Lower lobe of right lung (tissue), 2 donors: ENCODE measurements around the gene OR5M11. TPM values are rescaled to one million over a fixed set of nuclear protein-coding genes. Genes with fewer than 3 reads are reported as not detected.

Experiments used
- ATAC-seq, 2 donors: fragments of 200-7000 bp; cut with Tn5 transposase; one replicate each; pipeline ENCODE4 v1.9.1; 2020 to 2022; ENCODE audit warnings: mild to moderate bottlenecking in 2 of 2, moderate library complexity in 2 of 2
- DNase-seq: peaks from one replicate; pipeline ENCODE4 v3.0.0-alpha.2; 2020
- H3K27ac ChIP-seq: fragments of 200-600 bp; one replicate; pipeline ENCODE4 v1.8.0; 2022
- H3K27me3 ChIP-seq: fragments of 200-600 bp; one replicate; pipeline ENCODE4 v1.8.0; 2022; ENCODE audit warnings: low read depth
- H3K36me3 ChIP-seq: fragments of 200-600 bp; one replicate; pipeline ENCODE4 v1.8.0; 2022; ENCODE audit warnings: mild to moderate bottlenecking
- H3K4me1 ChIP-seq: fragments of 200-600 bp; one replicate; pipeline ENCODE4 v1.8.0; 2022
- H3K4me3 ChIP-seq: fragments of 200-600 bp; one replicate; pipeline ENCODE4 v1.8.0; 2022; ENCODE audit warnings: mild to moderate bottlenecking
- H3K9me3 ChIP-seq: fragments of 200-600 bp; one replicate; pipeline ENCODE4 v1.8.0; 2022
- intact Hi-C: fragments of 100-400 bp; cut with DNase I; formaldehyde crosslinking; loops from one replicate; pipeline ENCODE4 v1.11.0; 2022
- total RNA-seq: library from RNA; stranded (reverse); fragmentation: NEBNext Ultra II Directional; extraction: Animal tissue kit (Norgen Biotek cat#: 25700); gene quantifications from one replicate; pipeline ENCODE4 v1.2.1, GENCODE V29; 2021
- TF ChIP-seq, protein P1 (sequence below): fragments of 200-600 bp; IDR thresholded peaks from one replicate; pipeline ENCODE4 v1.8.0; 2022; ENCODE audit warnings: antibody characterized with exemption, mild to moderate bottlenecking
- donor health status: DM: no; HTN: yes; CAD: no; lungs with severe emphysema.

The OR5M11 gene
- total RNA-seq, 1 donor from 2014 or later = not detected

DNA sequence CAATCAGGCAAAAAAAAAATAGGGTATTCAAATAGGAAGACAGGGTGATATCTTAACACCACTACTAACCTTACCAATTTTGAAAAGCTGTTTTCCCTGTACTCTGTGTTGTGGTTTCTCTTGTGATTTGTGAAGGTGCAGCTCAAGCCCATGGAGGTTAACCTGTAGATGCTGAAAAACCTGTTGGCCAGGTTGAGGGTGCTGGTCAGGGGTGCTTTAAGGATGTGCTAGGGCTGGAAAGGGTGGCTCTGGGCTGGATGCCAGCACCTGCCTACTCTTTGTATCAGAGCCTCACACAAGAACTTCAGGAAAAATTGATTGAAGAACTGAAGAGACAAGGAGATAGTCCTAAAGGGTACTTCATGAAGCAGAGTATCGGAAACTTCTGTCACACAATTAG is 33.6 kb downstream of the OR5M11 start:
- no peaks in the 10 kb centered on the region for H3K4me1 ChIP-seq
- H3K9me3 ChIP-seq = no peaks in the 10 kb centered on the region
- H3K4me3 ChIP-seq = no peak overlapping the region
- no peaks in the 10 kb centered on the region for H3K36me3 ChIP-seq
- H3K27me3 ChIP-seq = no peaks in the 10 kb centered on the region
- DNase-seq (no peak), ATAC-seq (no peak)
- TF ChIP-seq, protein P1, sequence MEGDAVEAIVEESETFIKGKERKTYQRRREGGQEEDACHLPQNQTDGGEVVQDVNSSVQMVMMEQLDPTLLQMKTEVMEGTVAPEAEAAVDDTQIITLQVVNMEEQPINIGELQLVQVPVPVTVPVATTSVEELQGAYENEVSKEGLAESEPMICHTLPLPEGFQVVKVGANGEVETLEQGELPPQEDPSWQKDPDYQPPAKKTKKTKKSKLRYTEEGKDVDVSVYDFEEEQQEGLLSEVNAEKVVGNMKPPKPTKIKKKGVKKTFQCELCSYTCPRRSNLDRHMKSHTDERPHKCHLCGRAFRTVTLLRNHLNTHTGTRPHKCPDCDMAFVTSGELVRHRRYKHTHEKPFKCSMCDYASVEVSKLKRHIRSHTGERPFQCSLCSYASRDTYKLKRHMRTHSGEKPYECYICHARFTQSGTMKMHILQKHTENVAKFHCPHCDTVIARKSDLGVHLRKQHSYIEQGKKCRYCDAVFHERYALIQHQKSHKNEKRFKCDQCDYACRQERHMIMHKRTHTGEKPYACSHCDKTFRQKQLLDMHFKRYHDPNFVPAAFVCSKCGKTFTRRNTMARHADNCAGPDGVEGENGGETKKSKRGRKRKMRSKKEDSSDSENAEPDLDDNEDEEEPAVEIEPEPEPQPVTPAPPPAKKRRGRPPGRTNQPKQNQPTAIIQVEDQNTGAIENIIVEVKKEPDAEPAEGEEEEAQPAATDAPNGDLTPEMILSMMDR = no peak
- intact Hi-C loops = no loop called here
- no peak overlapping the region for H3K27ac ChIP-seq

DNA sequence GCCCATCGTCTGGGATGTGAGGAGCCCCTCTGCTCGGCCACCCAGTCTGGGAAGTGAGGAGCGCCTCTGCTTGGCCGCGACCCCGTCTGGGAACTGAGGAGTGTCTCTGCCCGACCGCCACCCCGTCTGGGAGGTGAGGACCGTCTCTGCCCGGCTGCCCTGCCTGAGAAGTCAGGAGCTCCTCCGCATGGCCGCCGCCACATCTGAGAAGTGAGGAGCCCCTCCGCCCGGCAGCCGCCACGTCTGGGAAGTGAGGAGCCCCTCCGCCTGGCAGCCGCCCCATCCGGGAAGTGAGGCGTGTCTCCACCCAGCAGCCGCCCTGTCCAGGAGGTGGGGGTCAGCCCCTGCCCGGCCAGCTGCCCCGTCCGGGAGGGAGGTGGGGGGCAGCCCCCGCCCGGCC is 46.0 kb downstream of the OR5M11 start:
- TF ChIP-seq, protein P1 = no peak
- H3K4me1 ChIP-seq = no peaks in the 10 kb centered on the region
- H3K9me3 ChIP-seq = no peaks in the 10 kb centered on the region
- ATAC-seq = no peak
- H3K36me3 ChIP-seq = no peaks in the 10 kb centered on the region
- intact Hi-C loops = no loop called here
- H3K27me3 ChIP-seq = no peaks in the 10 kb centered on the region
- no peak for DNase-seq
- no peak overlapping the region for H3K4me3 ChIP-seq
- no peak overlapping the region for H3K27ac ChIP-seq

DNA sequence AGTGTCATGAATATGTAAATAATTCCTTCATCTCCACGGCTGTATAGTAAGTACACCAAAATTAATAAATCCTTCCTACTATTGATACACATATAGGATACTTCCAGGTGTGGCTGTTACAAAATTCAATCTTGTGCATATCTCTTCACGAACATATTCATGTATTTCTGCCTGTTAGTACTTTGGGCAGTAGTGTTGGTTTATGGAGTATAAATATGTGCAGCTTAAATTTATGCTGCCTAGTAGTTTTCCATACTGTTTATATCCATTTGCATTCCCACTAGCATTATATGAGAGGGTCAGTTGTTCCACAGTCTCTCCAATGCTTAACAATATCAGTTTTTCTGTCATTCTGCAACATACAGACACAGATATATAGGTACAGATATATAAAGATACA is 47.9 kb downstream of the OR5M11 start:
- H3K9me3 ChIP-seq = no peaks in the 10 kb centered on the region
- intact Hi-C loops = no loop called here
- no peaks in the 10 kb centered on the region for H3K4me1 ChIP-seq
- ATAC-seq (no peak), DNase-seq (no peak)
- H3K36me3 ChIP-seq = no peaks in the 10 kb centered on the region
- TF ChIP-seq, protein P1 = no peak
- no peak overlapping the region for H3K27ac ChIP-seq
- H3K27me3 ChIP-seq = no peaks in the 10 kb centered on the region
- no peak overlapping the region for H3K4me3 ChIP-seq

Other genes starting within 250 kb of the OR5M11 start
- gene OR8K3, start 228.1 kb downstream of the OR5M11 start, total RNA-seq = not detected
- not detected for gene OR8K1, start 197.2 kb downstream of the OR5M11 start, total RNA-seq
- not detected for gene OR8J1, start 189.0 kb downstream of the OR5M11 start, total RNA-seq
- gene OR8U1, start 167.6 kb downstream of the OR5M11 start, total RNA-seq = not detected
- gene OR5AL1, start 130.6 kb downstream of the OR5M11 start, total RNA-seq = not detected
- gene OR5M3, start 69.9 kb downstream of the OR5M11 start, total RNA-seq = not detected
- not detected for gene OR5M8, start 51.9 kb downstream of the OR5M11 start, total RNA-seq
- gene OR5M10, start 34.5 kb upstream of the OR5M11 start, total RNA-seq = not detected
- gene OR5M1, start 71.6 kb upstream of the OR5M11 start, total RNA-seq = not detected
- gene OR5AP2, start 99.2 kb upstream of the OR5M11 start, total RNA-seq = not detected
- gene OR5AR1, start 120.4 kb upstream of the OR5M11 start, total RNA-seq = not detected
- gene OR9G1, start 155.8 kb upstream of the OR5M11 start, total RNA-seq = not detected
- gene OR9G4, start 205.4 kb upstream of the OR5M11 start, total RNA-seq = not detected